ENCODE results near the gene PRUNE1.

Gene PRUNE1

GRCh38 chr1:150970808-150971582 is 37.3 kb upstream of the PRUNE1 start:
- TF ChIP-seq CTCF (IDR thresholded peaks at IDR 0.05; ENCODE audit: insufficient read depth, low read length, poor library complexity, severe bottlenecking), result no peak
- Histone ChIP-seq H3K27me3 (replicated peaks; ENCODE audit: control insufficient read depth, insufficient read depth, low read length) (no peaks in the 10 kb centered on the region), H3K4me3 (replicated peaks; ENCODE audit: low read depth, low read length) (no peak overlapping the region), H3K36me3 (ENCODE audit: control insufficient read depth, insufficient read depth, low read length) (peaks cover 20% of the 10 kb centered on the region)
- DNase-seq (ENCODE audit: extremely low read depth, insufficient read length), result no peak

- Histone ChIP-seq H3K36me3 (ENCODE audit: control insufficient read depth, insufficient read depth, low read length) (peaks cover 12% of the 10 kb centered on the region), H3K4me3 (replicated peaks; ENCODE audit: low read depth, low read length) (no peak overlapping the region), H3K27me3 (replicated peaks; ENCODE audit: control insufficient read depth, insufficient read depth, low read length) (no peaks in the 10 kb centered on the region)
- no peak for DNase-seq (ENCODE audit: extremely low read depth, insufficient read length)
- TF ChIP-seq CTCF (IDR thresholded peaks at IDR 0.05; ENCODE audit: insufficient read depth, low read length, poor library complexity, severe bottlenecking), result peak; percentile 13
Observed at GRCh38 chr1:150971583-150972416, 36.4 kb upstream of the PRUNE1 start.

GRCh38 chr1:150972417-150972940 is 35.8 kb upstream of the PRUNE1 start:
- TF ChIP-seq CTCF (IDR thresholded peaks at IDR 0.05; ENCODE audit: insufficient read depth, low read length, poor library complexity, severe bottlenecking), result peak; percentile 0
- H3K27me3 ChIP-seq (replicated peaks; ENCODE audit: control insufficient read depth, insufficient read depth, low read length), result no peaks in the 10 kb centered on the region
- 0 out of 2 replicates have a peak overlapping the region, but pooled peaks have one; percentile 91 for H3K4me3 ChIP-seq (replicated peaks; ENCODE audit: low read depth, low read length)
- peaks cover 6% of the 10 kb centered on the region for H3K36me3 ChIP-seq (ENCODE audit: control insufficient read depth, insufficient read depth, low read length)
- DNase-seq (ENCODE audit: extremely low read depth, insufficient read length), result no peak

GRCh38 chr1:150973258-150973835 is 34.9 kb upstream of the PRUNE1 start:
- peak overlapping the region; percentile 91 for H3K4me3 ChIP-seq (replicated peaks; ENCODE audit: low read depth, low read length)
- no peaks in the 10 kb centered on the region for H3K27me3 ChIP-seq (replicated peaks; ENCODE audit: control insufficient read depth, insufficient read depth, low read length)
- DNase-seq (ENCODE audit: extremely low read depth, insufficient read length), result no peak
- no peak for TF ChIP-seq CTCF (IDR thresholded peaks at IDR 0.05; ENCODE audit: insufficient read depth, low read length, poor library complexity, severe bottlenecking)
- H3K36me3 ChIP-seq (ENCODE audit: control insufficient read depth, insufficient read depth, low read length), result no peaks in the 10 kb centered on the region; the same call in none of the 2 replicates

GRCh38 chr1:150973836-150974579 is 34.2 kb upstream of the PRUNE1 start:
- peak overlapping the region; percentile 91 for H3K4me3 ChIP-seq (replicated peaks; ENCODE audit: low read depth, low read length)
- no peaks in the 10 kb centered on the region for H3K27me3 ChIP-seq (replicated peaks; ENCODE audit: control insufficient read depth, insufficient read depth, low read length)
- peak; percentile 69 for DNase-seq (ENCODE audit: extremely low read depth, insufficient read length)
- TF ChIP-seq CTCF (IDR thresholded peaks at IDR 0.05; ENCODE audit: insufficient read depth, low read length, poor library complexity, severe bottlenecking), result no peak
- H3K36me3 ChIP-seq (ENCODE audit: control insufficient read depth, insufficient read depth, low read length), result no peaks in the 10 kb centered on the region; the same call in none of the 2 replicates
